ENCODE data around the gene FHAD1. TPM values are rescaled to one million over a fixed set of nuclear protein-coding genes. Genes with fewer than 3 reads are reported as not detected.

Gene FHAD1
- total RNA-seq, 4 donors from 2014 or later = not detected

DNA sequence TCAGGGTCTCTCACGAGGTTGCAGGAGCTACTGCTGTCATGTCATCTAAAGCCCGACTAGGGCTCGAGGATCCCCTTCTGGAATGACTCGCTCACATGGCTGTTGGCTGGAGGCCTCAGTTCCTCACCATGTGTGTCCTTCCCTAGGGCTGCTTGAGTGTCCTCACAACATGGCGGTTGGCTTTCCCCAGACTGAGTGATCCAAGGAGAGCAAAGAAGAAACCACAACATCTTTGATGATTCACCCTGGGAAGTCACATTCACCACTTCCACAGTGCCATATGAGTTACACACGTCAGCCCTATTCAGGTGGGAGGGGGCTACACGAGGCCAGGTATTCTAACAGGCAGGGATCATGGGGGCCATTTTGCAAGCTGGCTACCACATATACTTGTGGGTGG, 64.9 kb downstream of the FHAD1 start:
- H3K9me3 ChIP-seq = no peaks in the 10 kb centered on the region
- DNase-seq (no peak), ATAC-seq (no peak)
- H3K36me3 ChIP-seq = no peaks in the 10 kb centered on the region
- TF ChIP-seq, protein P1, sequence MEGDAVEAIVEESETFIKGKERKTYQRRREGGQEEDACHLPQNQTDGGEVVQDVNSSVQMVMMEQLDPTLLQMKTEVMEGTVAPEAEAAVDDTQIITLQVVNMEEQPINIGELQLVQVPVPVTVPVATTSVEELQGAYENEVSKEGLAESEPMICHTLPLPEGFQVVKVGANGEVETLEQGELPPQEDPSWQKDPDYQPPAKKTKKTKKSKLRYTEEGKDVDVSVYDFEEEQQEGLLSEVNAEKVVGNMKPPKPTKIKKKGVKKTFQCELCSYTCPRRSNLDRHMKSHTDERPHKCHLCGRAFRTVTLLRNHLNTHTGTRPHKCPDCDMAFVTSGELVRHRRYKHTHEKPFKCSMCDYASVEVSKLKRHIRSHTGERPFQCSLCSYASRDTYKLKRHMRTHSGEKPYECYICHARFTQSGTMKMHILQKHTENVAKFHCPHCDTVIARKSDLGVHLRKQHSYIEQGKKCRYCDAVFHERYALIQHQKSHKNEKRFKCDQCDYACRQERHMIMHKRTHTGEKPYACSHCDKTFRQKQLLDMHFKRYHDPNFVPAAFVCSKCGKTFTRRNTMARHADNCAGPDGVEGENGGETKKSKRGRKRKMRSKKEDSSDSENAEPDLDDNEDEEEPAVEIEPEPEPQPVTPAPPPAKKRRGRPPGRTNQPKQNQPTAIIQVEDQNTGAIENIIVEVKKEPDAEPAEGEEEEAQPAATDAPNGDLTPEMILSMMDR (IDR thresholded peaks at IDR 0.05 in 4 of 5, conservative IDR thresholded peaks at IDR 0.05 in 1 of 5) = no peak
- TF ChIP-seq POLR2A (IDR thresholded peaks at IDR 0.05) = no peak
- intact Hi-C loops (cut with DNase I; ENCODE audit: low total_unique reads) (no loop called here), in situ Hi-C loops (cut with MboI; ENCODE audit: low sequenced_read_pairs in 4 of 4) (loop anchor here in 1 of 4 donors (10.0 kb wide), 1 partner anchor 123 kb away; the partner anchor contains the start of gene CTRC)
- no peaks in the 10 kb centered on the region for H3K4me1 ChIP-seq
- no peak overlapping the region for H3K4me3 ChIP-seq
- no peaks in the 10 kb centered on the region for H3K27me3 ChIP-seq
- no peak overlapping the region for H3K27ac ChIP-seq

DNA sequence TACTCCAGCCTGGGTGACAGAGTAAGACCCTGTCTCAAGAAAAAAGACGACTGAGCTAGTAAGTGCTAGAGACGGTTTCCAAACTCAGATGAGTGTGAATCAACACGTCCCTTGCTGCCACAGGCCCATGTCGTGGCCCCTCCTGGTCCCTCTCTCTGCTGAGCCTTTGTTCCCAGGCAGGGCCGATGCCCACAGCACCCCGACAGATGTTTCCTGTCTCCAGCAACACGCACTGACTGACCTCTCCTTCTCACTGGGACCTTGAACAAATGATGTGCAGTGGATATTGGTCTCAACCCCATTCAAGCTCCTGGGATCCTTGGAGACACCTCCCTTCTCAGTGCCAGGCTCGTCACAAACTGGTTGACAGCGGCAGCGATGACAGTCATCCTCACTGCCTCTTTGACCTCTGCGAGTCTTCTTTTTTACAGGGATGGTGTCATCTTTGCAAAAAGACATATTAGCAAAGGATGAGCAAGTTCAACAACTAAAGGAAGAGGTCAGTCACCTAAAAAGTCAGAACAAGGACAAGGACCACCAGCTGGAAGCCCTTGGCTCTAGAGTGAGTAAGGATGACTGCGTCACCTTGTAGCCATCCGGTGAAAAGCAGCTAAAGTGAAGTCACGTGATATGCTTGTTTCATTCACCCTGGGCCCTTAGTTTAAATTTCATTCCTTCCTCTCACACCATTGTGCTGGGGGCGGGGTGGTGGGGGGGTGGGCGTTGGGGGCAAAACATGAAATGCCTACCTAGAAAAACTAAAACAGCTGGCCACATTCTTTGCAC, 65.8 kb downstream of the FHAD1 start:
- DNase-seq (no peak), ATAC-seq (no peak)
- H3K9me3 ChIP-seq = no peaks in the 10 kb centered on the region
- no peaks in the 10 kb centered on the region for H3K4me1 ChIP-seq
- no peak for TF ChIP-seq POLR2A (IDR thresholded peaks at IDR 0.05)
- TF ChIP-seq, protein P1 (IDR thresholded peaks at IDR 0.05 in 4 of 5, conservative IDR thresholded peaks at IDR 0.05 in 1 of 5) = no peak
- H3K27ac ChIP-seq = no peak overlapping the region
- in situ Hi-C loops (cut with MboI; ENCODE audit: low sequenced_read_pairs in 4 of 4) (loop anchor here in 1 of 4 donors (10.0 kb wide), 1 partner anchor 122 kb away; the partner anchor contains the start of gene CTRC), intact Hi-C loops (cut with DNase I; ENCODE audit: low total_unique reads) (no loop called here)
- H3K36me3 ChIP-seq = no peaks in the 10 kb centered on the region
- no peaks in the 10 kb centered on the region for H3K27me3 ChIP-seq
- no peak overlapping the region for H3K4me3 ChIP-seq

DNA sequence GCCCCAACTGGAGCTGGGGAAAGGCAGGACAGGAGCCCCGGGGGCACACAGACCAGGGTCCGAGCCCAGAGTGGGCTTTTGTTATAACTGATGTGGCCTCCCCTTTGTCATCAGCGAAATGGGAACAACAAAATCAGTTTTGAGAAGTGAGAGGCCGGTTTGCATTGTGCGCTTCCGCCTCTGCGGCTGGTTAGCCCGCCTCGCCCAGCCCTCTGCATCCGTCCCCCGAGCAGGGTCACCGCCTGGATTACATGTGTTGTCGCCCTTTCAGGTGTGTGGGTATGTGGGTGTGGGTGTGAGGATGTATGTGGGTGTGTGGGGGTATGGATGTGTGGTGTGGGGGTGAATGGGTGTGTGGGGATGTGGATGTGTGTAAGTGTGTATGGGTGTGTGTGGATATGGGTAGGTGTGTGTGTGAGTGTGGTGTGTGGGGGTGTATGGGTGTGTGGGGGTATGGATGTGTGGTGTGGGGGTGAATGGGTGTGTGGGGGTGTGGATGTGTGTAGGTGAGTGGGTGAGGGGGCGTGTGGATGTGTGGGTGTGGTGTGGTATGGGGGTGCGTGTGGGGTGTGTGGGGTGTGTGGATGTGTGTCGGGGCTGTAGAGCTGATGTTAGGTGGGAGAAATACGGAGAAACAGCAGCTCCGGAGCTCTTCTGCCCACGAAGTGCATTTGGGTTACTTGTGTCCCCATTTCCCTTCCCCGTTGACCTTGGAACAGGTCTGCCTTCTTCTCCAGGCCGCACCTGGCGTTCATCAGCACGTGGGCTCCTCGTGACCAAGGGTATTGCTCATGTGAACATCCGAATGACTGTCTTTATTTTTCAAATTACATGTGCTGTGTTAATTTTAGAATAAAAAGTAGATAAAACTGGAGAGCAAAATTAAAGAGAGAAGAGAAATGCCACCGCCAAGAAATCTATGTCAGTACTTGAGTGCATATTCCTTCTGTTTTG, 67.6 kb downstream of the FHAD1 start:
- H3K27me3 ChIP-seq = no peaks in the 10 kb centered on the region
- H3K27ac ChIP-seq = no peak overlapping the region
- intact Hi-C loops (cut with DNase I; ENCODE audit: low total_unique reads) (no loop called here), in situ Hi-C loops (cut with MboI; ENCODE audit: low sequenced_read_pairs in 4 of 4) (loop anchor here in 2 of 4 donors (5.0 to 10.0 kb wide), 2 partner anchors 118 to 120 kb away; partner anchors contain the start of gene CTRC (in 1 of the 2))
- H3K4me1 ChIP-seq = no peaks in the 10 kb centered on the region
- H3K9me3 ChIP-seq = no peaks in the 10 kb centered on the region
- ATAC-seq (no peak), DNase-seq (no peak)
- H3K36me3 ChIP-seq = no peaks in the 10 kb centered on the region
- H3K4me3 ChIP-seq = no peak overlapping the region
- TF ChIP-seq, protein P1 (IDR thresholded peaks at IDR 0.05 in 4 of 5, conservative IDR thresholded peaks at IDR 0.05 in 1 of 5) = no peak
- no peak for TF ChIP-seq POLR2A (IDR thresholded peaks at IDR 0.05)

DNA sequence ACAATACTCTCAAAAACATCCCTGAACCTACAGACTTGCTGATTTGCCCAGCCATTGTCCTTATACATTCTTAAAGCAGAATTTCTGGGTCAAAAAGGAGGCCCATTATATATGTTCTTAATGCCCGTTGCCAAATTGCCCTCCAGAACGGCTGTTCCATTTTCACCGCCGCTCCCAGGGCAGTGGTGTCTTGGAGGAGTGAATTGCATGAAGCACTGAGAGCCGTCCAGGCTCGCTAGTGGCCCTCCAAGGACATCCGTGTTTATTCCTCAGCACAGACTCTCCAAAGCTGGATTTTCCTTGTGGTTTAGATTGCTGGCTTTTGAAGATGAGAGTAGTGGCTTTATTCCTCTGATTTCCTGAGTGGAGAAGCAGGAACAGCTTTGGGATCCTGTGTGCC, 68.8 kb downstream of the FHAD1 start:
- no peak overlapping the region for H3K4me3 ChIP-seq
- no peak for TF ChIP-seq POLR2A (IDR thresholded peaks at IDR 0.05)
- TF ChIP-seq, protein P1 (IDR thresholded peaks at IDR 0.05 in 4 of 5, conservative IDR thresholded peaks at IDR 0.05 in 1 of 5) = no peak
- DNase-seq (no peak), ATAC-seq (no peak)
- H3K27ac ChIP-seq = no peak overlapping the region
- H3K27me3 ChIP-seq = no peaks in the 10 kb centered on the region
- peaks cover 0 to 4% (median 0%) of the 10 kb centered on the region in 3 donors for H3K9me3 ChIP-seq
- H3K36me3 ChIP-seq = no peaks in the 10 kb centered on the region
- intact Hi-C loops (cut with DNase I; ENCODE audit: low total_unique reads) = no loop called here
- H3K4me1 ChIP-seq = no peaks in the 10 kb centered on the region
- in situ Hi-C loops (cut with MboI; ENCODE audit: low sequenced_read_pairs in 4 of 4) = loop anchor here in 2 of 4 donors (5.0 to 10.0 kb wide), 2 partner anchors 116 to 119 kb away; partner anchors contain the start of gene CTRC (in 1 of the 2)
